NT2/D1 (cell line): ENCODE results near the gene SPOCD1.

Source experiments
- SUZ12 ChIP-seq: IDR thresholded peaks from 2 replicates; pipeline ENCODE4 v1.6.1; 2011; ENCODE audit not compliant: insufficient read length, insufficient read depth; ENCODE audit errors: extremely low read depth
- YY1 ChIP-seq: IDR thresholded peaks from 2 replicates; pipeline ENCODE4 v1.6.1; 2011; ENCODE audit not compliant: insufficient read length, insufficient read depth
- ZNF274 ChIP-seq: IDR thresholded peaks from 2 replicates; pipeline ENCODE4 v1.6.1; 2011; ENCODE audit warnings: mild to moderate bottlenecking, low read depth, low read length

DNA sequence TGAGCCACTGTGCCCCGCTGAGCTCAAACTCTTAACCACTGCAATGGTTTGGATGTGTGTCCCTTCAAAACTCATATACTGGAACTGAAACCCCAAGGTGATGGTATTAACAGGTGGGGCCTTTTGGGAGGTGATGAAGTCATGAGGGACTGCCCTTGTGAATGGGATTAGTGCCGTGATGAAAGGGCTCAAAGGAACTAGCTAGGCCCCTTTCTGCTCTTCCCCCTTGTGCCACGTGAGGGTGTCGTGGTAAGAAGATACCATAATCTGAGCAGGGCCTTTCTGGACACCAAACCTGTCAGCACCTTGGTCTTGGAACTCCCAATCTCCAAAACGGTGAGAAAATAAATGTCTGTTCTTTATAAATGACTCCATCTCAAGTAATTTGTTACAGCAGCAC lies 45.5 kb upstream of the SPOCD1 start:
- TF ChIP-seq YY1 (no peak), SUZ12 (no peak), ZNF274 (no peak)
